HG03565 (cell line): ENCODE measurements around the gene NXF1.
"Not testable (repeated sequence)": the region's sequence is repeated elsewhere in the genome, so short reads cannot be mapped to it uniquely, and the experiment has no call there.

Source experiments
- ATAC-seq: cut with Tn5 transposase; IDR thresholded peaks from one replicate; pipeline ENCODE4 v1.9.1; 2021; ENCODE audit warnings: mild to moderate bottlenecking, moderate library complexity; ENCODE audit not compliant: unreplicated experiment

NXF1 gene

GRCh38 chr11:62805076-62805892 is at the start of gene NXF1:
NXF1 (minus strand) TSS chr11:62805440; CDS start chr11:62805356, 84 bp downstream.
- ATAC-seq, result peak; percentile 82

DNA sequence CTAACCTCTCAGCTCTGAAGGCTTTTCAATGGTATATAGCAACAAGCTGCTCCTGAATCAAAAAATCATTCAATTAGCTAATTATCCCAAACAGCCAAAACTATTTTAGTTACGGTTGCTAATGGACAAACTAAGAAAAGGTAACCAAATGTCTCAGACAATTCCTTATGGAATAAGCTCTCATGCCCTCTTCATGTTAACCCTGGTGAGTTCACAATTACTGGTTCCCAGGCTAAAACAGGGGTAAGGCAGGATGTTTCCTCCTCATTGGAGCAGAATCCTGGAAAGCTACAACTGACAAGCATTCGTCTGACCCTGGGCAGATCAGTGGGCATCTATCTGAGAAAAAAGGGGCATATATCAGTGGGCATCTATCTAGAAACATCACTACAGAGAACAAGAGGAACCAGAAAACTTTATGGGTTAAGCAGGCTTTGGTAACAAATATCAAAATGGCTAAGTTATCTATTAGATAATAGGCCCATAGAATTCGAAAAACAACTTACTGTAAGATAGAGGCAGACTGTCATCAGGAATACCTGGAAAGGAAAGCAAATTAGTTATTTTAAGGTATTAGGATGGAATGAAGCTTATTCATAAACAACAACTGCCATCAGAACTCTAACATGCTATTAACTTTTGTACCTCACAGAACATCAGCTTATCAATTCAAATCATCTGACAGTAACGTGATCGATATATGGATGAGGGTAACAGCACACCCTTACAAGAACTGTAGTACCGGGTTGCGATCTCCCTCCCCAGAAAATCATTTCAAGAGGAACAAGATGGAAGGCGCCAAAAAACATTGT is 49.0 kb upstream of the NXF1 start:
- no peak for ATAC-seq

DNA sequence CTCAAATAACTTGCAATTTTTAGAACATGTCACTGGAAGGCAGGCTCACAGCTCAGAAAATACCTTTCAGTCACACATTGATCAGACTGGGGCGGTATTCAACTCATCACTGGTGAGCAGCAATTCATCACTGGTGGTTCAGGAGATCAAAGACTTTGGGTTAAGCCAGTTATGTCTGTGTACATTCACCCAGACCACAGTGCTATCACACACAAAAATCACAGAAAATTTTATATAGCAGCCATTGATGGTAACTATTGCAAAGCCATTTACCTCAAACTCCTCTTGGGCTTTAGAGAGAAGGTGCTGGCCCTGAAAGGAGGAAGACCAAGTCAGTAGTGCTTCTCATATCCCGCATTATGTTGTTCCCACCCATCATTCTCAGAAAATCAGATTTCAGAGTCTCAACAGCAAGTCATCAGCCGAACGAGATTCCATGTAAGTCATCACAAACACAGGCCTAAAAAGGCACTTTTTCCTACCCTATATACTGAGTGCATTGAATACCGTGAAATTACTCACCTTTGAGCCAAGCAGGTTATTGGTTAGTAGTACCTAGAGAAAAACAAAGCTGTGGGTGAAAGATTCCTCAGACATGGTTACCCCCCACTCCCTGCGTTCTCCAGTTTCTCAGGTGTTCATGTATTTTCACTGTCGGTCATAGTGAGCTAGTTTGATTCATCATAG is 48.2 kb upstream of the NXF1 start:
- no peak for ATAC-seq

- ATAC-seq, result no peak
Measured at GRCh38 chr11:62852523-62853188, 47.4 kb upstream of the NXF1 start.

- ATAC-seq, result no peak
Measured at GRCh38 chr11:62851807-62852522, 46.7 kb upstream of the NXF1 start.

DNA sequence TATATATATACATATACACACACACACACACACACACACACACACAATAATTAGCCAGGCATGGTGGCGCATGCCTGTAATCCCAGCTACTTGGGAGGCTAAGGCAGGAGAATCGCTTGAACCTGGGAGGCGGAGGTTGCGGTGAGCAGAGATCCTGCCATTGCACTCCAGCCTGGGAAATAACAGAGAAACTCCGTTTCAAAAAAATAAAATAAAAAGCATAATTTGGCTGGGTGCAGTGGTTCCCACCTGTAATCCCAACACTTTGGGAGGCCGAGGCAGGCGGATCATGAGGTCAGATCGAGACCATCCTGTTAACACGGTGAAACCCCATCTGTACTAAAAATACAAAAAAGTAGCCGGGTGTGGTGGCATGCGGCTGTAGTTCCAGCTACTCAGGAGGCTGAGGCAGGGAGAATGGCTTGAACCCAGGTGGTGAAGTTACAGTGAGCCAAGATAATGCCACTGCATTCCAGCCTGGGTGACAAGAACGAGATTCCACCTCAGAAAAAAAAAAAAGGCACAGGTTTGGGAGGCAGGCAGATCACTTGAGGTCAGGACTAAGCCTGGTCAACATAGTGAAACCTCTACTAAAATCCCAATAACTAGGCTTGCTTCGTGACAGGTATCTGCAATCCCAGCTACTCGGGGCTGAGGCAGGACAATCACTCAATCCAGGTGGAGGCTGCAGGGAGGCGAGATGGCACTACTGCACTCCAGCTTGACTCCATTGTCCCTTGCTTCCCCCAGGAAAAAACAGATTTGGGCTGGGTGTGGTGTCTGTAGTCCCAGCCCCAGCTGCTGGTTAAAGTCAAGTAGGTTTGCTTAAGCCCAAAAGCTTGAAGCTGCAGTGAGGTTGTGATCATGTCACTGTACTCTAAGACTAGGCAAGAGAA is 45.9 kb upstream of the NXF1 start:
- no peak for ATAC-seq

DNA sequence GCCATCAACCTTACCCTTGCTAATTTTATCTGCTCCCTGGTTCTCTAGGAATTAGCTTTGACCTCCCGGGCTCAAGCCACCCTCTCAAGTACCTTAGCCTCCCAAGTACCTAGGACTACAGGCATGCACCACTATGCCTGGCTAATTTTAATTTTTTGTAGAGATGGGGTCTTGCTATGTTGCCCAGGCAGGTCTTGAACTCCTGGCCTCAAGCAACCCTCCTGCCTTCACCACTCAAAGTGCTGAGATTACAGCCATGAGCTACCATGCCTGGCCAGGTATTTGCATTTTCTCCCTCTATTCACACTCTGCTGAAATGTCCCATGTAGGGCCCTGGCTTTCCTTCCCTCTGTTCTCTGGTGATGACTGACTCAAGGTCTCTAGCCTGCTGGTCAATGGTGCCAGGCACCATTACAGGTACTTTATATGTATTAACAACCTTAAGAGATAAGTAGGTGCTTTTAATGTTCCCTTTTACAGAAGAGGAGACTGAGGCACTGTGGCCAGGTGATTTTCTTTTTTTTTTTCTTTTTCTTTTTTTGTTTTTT is 42.6 kb upstream of the NXF1 start:
- no peak for ATAC-seq

GRCh38 chr11:62846177-62846576 is 40.9 kb upstream of the NXF1 start:
- ATAC-seq, result no peak

- no peak for ATAC-seq
Measured at GRCh38 chr11:62844154-62844553, 38.9 kb upstream of the NXF1 start.

DNA sequence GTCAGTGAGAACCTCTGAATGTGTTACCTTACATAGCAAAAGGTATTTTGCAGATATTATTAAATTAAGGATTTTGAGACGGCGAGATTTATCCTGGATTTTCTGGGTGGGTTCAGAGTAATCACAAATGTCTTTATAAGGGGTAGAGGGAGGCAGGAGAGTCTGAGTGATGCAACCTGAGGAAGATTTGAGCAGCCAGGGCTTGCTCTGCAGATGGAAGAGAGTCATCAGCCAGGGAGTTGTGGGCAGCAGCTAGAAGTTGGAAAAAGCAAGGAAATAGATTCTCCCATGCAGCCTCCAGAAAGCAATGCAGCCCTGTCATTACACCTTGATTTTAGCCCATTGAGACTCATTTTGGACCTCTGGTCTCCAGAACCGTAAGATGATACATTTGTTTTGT is 38.2 kb upstream of the NXF1 start:
- no peak for ATAC-seq

- not testable (repeated sequence) for ATAC-seq
Measured at GRCh38 chr11:62842891-62843290, 37.7 kb upstream of the NXF1 start.

DNA sequence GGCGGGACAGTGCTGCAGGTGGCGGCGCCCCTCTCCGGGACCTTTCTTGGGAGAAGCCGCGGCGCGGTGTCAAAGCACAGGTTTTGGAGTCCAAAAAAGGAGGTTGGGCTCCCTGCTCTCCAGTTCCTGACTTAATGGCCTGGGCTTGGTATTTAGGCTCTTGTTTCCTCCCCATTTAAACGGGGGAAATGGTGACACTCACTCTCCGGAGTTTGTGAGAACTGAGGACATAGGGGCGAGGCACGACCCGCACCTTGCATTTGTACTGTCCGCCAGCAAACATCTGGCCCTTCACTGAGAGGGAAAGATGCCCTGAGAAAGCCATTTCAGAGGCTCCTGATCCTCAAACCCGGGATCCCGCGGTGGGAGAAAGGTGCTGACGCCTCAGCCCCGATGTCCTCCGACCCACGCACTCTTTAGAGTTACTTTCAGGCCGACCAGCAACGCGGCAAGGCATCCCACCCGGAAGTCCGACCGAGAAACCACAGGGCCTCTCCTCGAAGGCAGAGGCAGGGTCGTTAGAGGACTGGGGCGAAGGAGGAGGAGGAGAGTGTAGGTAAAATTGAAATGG is 37.0 kb upstream of the NXF1 start:
- ATAC-seq, result no peak

DNA sequence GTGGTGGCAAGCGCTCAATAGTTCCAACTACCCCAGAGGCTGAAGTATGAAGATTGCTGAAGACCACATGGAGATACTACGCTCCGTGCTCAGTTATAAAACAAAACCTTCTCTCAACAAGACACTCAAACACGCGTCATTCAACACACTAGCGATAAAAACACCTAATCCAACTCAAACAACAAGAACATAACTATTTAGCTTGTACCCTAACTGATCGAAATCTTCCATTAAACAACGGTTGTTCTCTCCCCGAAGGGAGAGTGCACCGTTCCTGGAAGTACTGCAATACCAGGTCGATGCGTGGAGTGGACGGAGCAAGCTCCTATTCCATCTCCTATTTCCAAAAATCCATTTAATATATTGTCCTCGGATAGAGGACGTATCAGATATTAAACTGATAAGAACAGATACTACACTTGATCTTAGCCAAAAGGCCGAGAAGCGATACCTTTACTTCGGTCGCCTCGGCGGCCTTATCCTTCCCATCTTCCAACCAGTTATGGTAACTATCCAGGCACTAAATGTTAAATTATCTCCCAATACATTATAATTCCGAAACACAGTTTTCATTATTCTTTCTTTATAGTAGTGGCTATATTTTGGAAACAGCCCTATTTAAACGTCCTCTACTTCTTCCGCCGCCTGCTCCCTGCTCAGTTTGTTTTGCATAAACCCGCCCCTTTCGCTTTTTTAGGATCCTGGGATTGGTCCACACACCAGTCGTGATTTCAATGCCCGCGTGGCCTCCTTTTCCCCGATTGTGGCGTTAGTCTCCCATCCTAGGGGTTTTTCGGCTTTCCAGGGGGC is 36.3 kb upstream of the NXF1 start:
- ATAC-seq, result peak; percentile 46

DNA sequence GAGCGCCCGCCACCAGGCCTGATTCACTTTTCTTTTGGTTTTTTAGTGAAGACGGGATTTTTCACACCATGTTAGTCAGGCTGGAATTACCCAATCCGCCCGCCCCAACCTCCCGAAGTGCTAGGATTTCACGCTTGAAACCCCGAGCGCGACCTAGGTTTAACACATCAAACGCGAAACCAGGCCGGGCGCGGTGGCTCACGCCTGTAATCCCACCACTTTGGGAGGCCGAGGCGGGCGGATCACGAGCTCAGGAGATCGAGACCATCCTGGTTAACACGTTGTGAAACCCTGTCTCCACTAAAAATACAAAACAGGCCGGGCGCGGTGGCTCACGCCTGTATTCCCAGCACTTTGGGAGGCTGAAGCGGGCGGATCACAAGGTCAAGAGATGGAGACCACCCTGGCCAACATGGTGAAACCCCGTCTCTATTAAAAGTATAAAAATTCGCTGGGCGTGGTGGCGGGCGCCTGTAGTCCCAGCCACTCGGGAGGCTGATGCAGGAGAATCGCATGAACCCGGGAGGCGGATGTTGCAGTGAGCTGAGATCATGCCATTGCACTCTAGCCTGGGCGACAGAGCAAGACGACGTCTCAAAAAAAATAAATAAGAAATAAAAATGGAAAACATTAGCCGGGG is 35.6 kb upstream of the NXF1 start:
- ATAC-seq, result not testable (repeated sequence)

GRCh38 chr11:62839050-62839945 is 34.1 kb upstream of the NXF1 start, which contains the start of gene WDR74:
WDR74 (minus strand) TSS chr11:62839590; CDS start chr11:62839570, 20 bp downstream.
- ATAC-seq, result peak; percentile 47

DNA sequence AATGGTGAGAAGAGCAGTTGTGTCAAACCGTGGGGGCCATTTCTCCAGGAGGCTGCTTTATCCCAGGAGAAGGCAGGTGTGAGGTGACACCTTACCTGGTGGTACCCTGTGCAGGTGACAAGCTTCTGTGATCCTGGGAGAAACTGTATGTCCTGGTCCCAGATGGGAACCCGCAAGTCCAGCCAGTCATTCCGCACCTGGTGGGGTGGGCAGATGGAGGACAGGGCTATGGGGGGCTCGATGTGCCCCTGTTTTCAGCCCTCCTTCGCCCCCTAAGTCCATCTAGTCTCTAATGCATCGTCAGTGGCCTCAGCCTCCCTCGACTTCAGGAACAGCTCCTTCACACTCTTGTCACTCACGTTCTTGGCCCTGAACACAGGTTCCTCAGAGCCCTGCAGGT is 30.1 kb upstream of the NXF1 start:
- no peak for ATAC-seq
